Muscle layer of duodenum (tissue), 2 donors: Measurements from ENCODE around the gene CLASP1.
"Not testable (repeated sequence)": the region's sequence is repeated elsewhere in the genome, so short reads cannot be mapped to it uniquely, and the experiment has no call there.

Experiments
- H3K27ac ChIP-seq: one replicate; pipeline ENCODE4 v1.7.0; 2013; ENCODE audit warnings: mild to moderate bottlenecking, low read length
- H3K27me3 ChIP-seq: one replicate; pipeline ENCODE4 v1.7.0; 2013; ENCODE audit warnings: low read depth, mild to moderate bottlenecking, control low read depth, low read length
- H3K36me3 ChIP-seq, 2 donors: one replicate each; pipeline ENCODE4 v1.7.0; 2013; ENCODE audit warnings: low read length in 2 of 2, control low read depth in 1 of 2, mild to moderate bottlenecking in 1 of 2; ENCODE audit not compliant: insufficient read depth in 2 of 2, control insufficient read depth in 1 of 2
- H3K4me1 ChIP-seq, 2 donors: one replicate each; pipeline ENCODE4 v1.7.0; 2013; ENCODE audit warnings: low read length in 2 of 2, mild to moderate bottlenecking in 2 of 2, control low read depth in 1 of 2, moderate library complexity in 1 of 2; ENCODE audit not compliant: insufficient read depth in 2 of 2, control insufficient read depth in 1 of 2
- H3K4me3 ChIP-seq, 2 donors: one replicate each; pipeline ENCODE4 v1.7.0; 2013; ENCODE audit warnings: low read length in 2 of 2, low read depth in 1 of 2, mild to moderate bottlenecking in 1 of 2
- H3K9me3 ChIP-seq, 2 donors: one replicate each; pipeline ENCODE4 v1.7.0; 2013; ENCODE audit warnings: low read length in 2 of 2, control low read depth in 1 of 2, mild to moderate bottlenecking in 1 of 2; ENCODE audit not compliant: control insufficient read depth in 1 of 2
- donor health status: healthy.

Gene CLASP1

DNA sequence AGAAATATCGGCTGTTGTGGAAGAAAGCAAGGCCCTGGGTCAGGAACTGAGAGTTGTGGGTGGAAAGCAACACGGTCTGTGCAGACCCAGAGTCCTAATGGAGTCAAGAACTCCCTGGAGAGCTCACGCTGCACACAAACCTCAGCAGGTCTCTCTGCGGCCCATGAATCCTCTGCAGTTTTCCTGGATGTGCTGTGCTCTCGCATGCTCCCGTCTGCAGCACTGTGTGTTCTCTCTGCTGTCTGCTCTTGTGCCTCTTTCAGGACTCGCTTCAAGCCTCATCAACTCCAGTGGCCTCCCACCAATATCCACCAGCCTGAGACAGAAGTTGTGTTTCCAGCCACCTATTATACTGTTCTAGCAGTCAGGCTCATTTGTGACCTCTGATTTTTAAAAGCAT, 94.3 kb downstream of the CLASP1 start:
- Histone ChIP-seq H3K27ac (no peak overlapping the region), H3K9me3 (no peaks in the 10 kb centered on the region), H3K4me1 (no peaks in the 10 kb centered on the region), H3K4me3 (no peak overlapping the region), H3K27me3 (no peaks in the 10 kb centered on the region), H3K36me3 (no peaks in the 10 kb centered on the region)

- H3K9me3 ChIP-seq, H3K4me1 ChIP-seq, H3K27ac ChIP-seq, H3K36me3 ChIP-seq, H3K4me3 ChIP-seq, H3K27me3 ChIP-seq: not testable (repeated sequence)
Measured at GRCh38 chr2:121552477-121553180, 96.6 kb downstream of the CLASP1 start.

- peaks cover 0 to 3% of the 10 kb centered on the region in 2 donors for H3K4me1 ChIP-seq
Measured at GRCh38 chr2:121550669-121551068, 98.6 kb downstream of the CLASP1 start.

DNA sequence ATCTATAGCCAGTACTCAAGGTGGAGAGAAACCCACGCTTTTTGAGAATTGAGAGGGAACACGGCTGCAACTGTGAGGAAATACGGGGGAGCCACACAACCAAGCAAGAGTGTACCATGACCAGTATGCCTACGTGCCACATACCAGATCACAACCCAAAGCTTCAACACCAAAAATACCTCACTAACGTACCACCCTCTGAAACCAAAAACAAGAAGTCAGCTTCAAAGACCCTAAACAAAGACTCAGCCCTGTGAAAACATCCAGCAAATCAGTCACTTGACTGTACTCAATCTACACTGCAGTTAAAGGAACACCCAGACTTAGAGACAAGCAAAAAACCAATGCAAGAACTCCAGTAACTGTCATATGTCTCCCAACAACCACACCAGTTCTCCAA, 101.6 kb downstream of the CLASP1 start:
- Histone ChIP-seq H3K27me3 (no peaks in the 10 kb centered on the region), H3K4me3 (no peak overlapping the region), H3K4me1 (peaks cover 0 to 16% of the 10 kb centered on the region in 2 donors), H3K36me3 (no peaks in the 10 kb centered on the region), H3K9me3 (peaks cover 0 to 2% of the 10 kb centered on the region in 2 donors), H3K27ac (no peak overlapping the region)

More at GRCh38 chr2:121550669-121551068, 98.6 kb downstream of the CLASP1 start:
- H3K9me3 ChIP-seq, result peaks cover 0 to 2% of the 10 kb centered on the region in 2 donors
- no peak overlapping the region for H3K27ac ChIP-seq
- H3K4me3 ChIP-seq, result no peak overlapping the region
- no peaks in the 10 kb centered on the region for H3K36me3 ChIP-seq
- no peaks in the 10 kb centered on the region for H3K27me3 ChIP-seq

GRCh38 chr2:121545913-121546312, 103.3 kb downstream of the CLASP1 start:
- Histone ChIP-seq H3K36me3 (no peaks in the 10 kb centered on the region), H3K27me3 (no peaks in the 10 kb centered on the region), H3K9me3 (peaks cover 0 to 2% of the 10 kb centered on the region in 2 donors), H3K27ac (no peak overlapping the region), H3K4me3 (no peak overlapping the region), H3K4me1 (peaks cover 0 to 16% of the 10 kb centered on the region in 2 donors)

DNA sequence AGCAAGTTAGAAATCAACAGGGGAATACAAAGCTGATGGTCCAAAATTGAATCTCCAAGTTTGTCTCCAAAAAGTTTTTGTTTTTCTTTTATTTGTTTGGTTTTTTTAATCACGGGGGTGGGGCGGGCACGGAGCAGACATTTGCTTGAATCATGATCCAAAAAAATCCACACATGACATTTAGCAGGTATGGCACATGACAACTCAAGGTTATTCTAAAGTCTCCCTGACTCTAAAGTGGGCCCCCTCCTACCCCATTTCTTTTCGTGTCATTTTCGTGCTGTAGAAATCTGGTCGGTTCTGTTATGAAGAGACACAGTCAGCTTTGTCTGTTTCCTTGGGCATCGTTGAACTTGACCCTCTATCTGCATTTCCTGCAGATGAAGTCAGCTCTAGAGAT, 104.0 kb downstream of the CLASP1 start:
- Histone ChIP-seq H3K4me1 (peaks cover 0 to 16% of the 10 kb centered on the region in 2 donors), H3K36me3 (no peaks in the 10 kb centered on the region), H3K27ac (no peak overlapping the region), H3K9me3 (peaks cover 0 to 2% of the 10 kb centered on the region in 2 donors), H3K4me3 (no peak overlapping the region), H3K27me3 (no peaks in the 10 kb centered on the region)

DNA sequence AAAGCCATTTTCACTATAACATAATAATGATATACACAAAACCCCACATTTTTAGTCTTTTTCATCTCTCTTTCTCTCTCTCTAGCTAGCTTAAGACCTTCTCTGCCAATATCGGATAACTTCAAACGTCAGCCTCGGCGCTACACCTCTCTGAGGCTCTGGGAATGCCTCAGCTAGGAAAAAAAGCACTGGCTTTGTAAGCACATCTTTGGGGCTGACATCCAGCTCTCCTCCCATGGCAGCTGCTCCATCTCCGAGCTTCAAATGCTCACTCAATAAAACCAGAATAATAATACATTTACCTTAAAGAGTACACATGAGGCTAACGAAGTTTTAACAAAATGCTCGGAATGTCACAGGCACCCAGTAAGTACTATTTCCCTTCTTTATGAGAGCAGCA, 107.8 kb downstream of the CLASP1 start:
- Histone ChIP-seq H3K4me1 (peaks cover 0 to 16% of the 10 kb centered on the region in 2 donors), H3K27ac (no peak overlapping the region), H3K36me3 (no peaks in the 10 kb centered on the region), H3K4me3 (no peak overlapping the region), H3K9me3 (no peaks in the 10 kb centered on the region), H3K27me3 (no peaks in the 10 kb centered on the region)

DNA sequence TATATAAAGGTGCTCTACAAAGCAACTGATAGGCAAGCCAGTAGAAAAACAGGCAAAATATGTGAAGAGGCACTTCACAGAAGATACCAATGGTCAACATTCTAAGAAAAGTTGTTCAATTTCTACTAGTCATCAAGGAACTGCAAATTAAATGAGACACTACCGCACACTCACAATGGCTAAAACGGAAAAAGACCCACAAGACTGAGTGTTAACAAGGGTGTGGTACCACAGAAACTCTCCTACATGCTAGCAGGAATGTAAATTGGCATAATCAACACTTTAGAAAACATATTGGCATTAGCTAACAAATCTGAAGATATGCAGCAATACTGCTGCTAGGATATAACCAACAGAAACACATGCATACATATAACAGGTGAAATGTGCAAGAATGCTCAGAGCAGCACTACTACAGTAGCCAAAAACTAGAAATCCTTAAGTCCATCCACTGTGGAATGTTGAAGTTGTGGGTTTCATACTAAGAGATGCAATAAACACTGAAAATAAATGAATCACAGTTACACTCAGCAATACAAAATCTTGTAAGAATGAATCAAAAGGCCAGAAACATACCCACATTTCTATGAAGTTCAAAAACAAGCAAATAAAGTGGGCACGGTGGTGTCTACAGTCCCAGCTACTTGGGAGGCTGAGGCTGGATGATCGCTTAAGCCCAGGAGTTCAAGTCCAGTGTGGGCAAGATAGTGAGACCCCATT, 109.4 kb downstream of the CLASP1 start:
- Histone ChIP-seq H3K36me3 (no peaks in the 10 kb centered on the region), H3K27me3 (no peaks in the 10 kb centered on the region), H3K4me3 (no peak overlapping the region), H3K27ac (no peak overlapping the region), H3K9me3 (no peaks in the 10 kb centered on the region), H3K4me1 (peaks cover 0 to 10% of the 10 kb centered on the region in 2 donors)

GRCh38 chr2:121536850-121537557, 112.3 kb downstream of the CLASP1 start:
- Histone ChIP-seq H3K9me3 (no peaks in the 10 kb centered on the region), H3K36me3 (no peaks in the 10 kb centered on the region)

GRCh38 chr2:121536347-121536746, 112.9 kb downstream of the CLASP1 start:
- no peaks in the 10 kb centered on the region for H3K9me3 ChIP-seq
- H3K36me3 ChIP-seq, result no peaks in the 10 kb centered on the region
- H3K4me1 ChIP-seq, result peaks cover 9 to 23% of the 10 kb centered on the region in 2 donors
- no peak overlapping the region for H3K27ac ChIP-seq
- H3K27me3 ChIP-seq, result no peaks in the 10 kb centered on the region
- H3K4me3 ChIP-seq, result no peak overlapping the region

More at GRCh38 chr2:121536850-121537557, 112.3 kb downstream of the CLASP1 start:
- no peak overlapping the region for H3K4me3 ChIP-seq
- H3K27me3 ChIP-seq, result no peaks in the 10 kb centered on the region
- H3K4me1 ChIP-seq, result peaks cover 9 to 18% of the 10 kb centered on the region in 2 donors
- H3K27ac ChIP-seq, result no peak overlapping the region

- peaks cover 10 to 31% of the 10 kb centered on the region in 2 donors for H3K4me1 ChIP-seq
- H3K27ac ChIP-seq, result no peak overlapping the region
- no peaks in the 10 kb centered on the region for H3K9me3 ChIP-seq
- no peak overlapping the region for H3K4me3 ChIP-seq
- peaks cover 0 to 4% of the 10 kb centered on the region in 2 donors for H3K36me3 ChIP-seq
- no peaks in the 10 kb centered on the region for H3K27me3 ChIP-seq
Measured at GRCh38 chr2:121534007-121534406, 115.3 kb downstream of the CLASP1 start.
